ENCODE measurements around the gene ZGPAT. TPM values are rescaled to one million over a fixed set of nuclear protein-coding genes. Genes with fewer than 3 reads are reported as not detected.

Gene ZGPAT
- total and polyA plus RNA-seq, 2 of the 13 experiments (the other 11 are each of a cell fraction or from before 2014, with no cell fraction given), result 23.0 to 41.9 TPM

DNA sequence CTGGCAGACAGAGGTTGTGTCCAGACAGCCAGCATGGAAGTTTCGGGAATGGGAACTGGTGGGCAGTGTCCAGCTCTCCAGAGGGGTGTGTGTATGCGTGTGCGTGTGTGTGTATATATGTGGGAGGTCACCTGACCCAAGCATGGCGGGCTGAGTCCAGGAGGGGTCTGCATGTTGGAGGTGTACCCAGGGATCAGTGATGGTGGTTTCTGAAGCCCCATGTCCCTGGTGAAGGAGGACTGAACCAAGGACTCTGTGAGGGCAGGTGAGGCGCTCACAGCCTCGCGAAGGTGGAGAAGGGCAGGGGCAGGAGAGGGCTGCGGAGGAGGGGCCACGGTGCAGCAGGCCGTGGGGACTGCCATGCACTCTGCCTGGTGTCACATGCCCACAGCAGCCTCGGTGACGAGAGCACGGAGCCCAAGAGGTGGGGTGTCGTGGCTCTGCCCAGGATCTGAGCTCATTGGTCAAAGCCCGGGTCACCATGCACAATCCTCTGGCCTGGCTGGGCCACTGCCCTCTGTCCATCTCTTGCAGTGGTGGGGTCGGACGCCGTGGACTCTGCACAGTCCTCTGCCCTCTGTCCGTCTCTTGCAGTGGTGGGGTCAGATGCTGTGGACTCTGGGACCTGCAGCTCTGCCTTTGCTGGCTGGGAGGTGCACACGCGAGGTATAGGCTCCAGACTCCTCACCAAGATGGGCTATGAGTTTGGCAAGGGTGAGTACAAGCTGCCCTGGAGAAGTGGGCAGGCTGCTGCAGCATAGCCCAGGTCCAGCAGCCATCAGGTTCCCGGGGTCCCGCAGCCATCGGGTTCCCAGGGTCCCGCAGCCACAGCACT is 26.5 kb downstream of the ZGPAT start:
- peaks cover 33% of the 10 kb centered on the region for H3K79me2 ChIP-seq (ENCODE audit: insufficient read depth, low read length)
- peak overlapping the region in 1 of 3 experiments; percentile 32; a peak in 1 of 6 replicates for H3K4me3 ChIP-seq (replicated peaks in 1 of 3; ENCODE audit: insufficient read depth in 1 of 3, low read depth in 2 of 3, low read length in 3 of 3)
- H3K4me1 ChIP-seq (ENCODE audit: insufficient read depth, low read length), result peaks cover 40% of the 10 kb centered on the region
- in situ Hi-C loops (cut with HindIII; ENCODE audit: extremely low pct_ligation_motif_present, low pct_unique_long_range_greater_than_20kb), result no loop called here
- CTCF ChIA-PET (ENCODE audit: low intra/inter-chr PET ratio, low total read pairs), result no interaction called here
- DNase-seq (ENCODE audit: low spot score) (no peak), ATAC-seq (no peak; the same call in 2 of the 3 replicates), FAIRE-seq (peak; percentile 8)
- no peak overlapping the region for H3K9ac ChIP-seq (ENCODE audit: insufficient read depth, low read depth, low read length)
- BruUV-seq (replicated peaks), result no TSS peak
- peak overlapping the region; percentile 48; the same call in 1 of the 2 replicates for H3K4me2 ChIP-seq (ENCODE audit: low read depth, low read length)
- H4K20me1 ChIP-seq (ENCODE audit: insufficient read depth, low read length), result no peaks in the 10 kb centered on the region
- peaks cover 30 to 46% of the 10 kb centered on the region in 2 experiments for H3K36me3 ChIP-seq (replicated peaks in 1 of 2; ENCODE audit: control insufficient read depth in 1 of 2, insufficient read depth in 2 of 2, low read length in 2 of 2)
- POLR2A ChIA-PET, result interaction anchor here (2.7 to 7.3 kb wide), 3 partner anchors 10 to 130 kb away, joined by 9 to 190 read pairs (median 56); partner anchors contain the start of genes ARFRP1, TPD52L2 and ZGPAT
- H3K27ac ChIP-seq (ENCODE audit: extremely low read length, insufficient read depth, low read length), result peak overlapping the region; percentile 93
- 70% methylated on average over 24 of the region's 25 CpGs for WGBS (ENCODE audit: low lambda C conversion rate)
- no peaks in the 10 kb centered on the region for H3K9me3 ChIP-seq (ENCODE audit: low read length)
- intact Hi-C loops (cut with micrococcal nuclease; ENCODE audit: unreplicated experiment), result no loop called here
- no peak overlapping the region for H2AFZ ChIP-seq (ENCODE audit: low read length)
- no peaks in the 10 kb centered on the region for H3K27me3 ChIP-seq (ENCODE audit: control insufficient read depth in 1 of 2, insufficient read depth in 2 of 2, low read length in 2 of 2)
- TF ChIP-seq KLF13 (CRISPR knock-in tag; IDR thresholded peaks at IDR 0.05) (no peak), ZSCAN22 (CRISPR knock-in tag; IDR thresholded peaks at IDR 0.05) (peak; percentile 96), PITX1 (CRISPR knock-in tag; IDR thresholded peaks at IDR 0.05) (peak; percentile 41; the same call in 1 of the 2 replicates), POLR2AphosphoS5 (IDR thresholded peaks at IDR 0.05; ENCODE audit: low read depth, low read length) (peak; percentile 7; the same call in 1 of the 2 replicates), MAZ (IDR thresholded peaks at IDR 0.05; ENCODE audit: borderline replicate concordance, low read depth, low read length) (no peak), MAZ (CRISPR knock-in tag; IDR thresholded peaks at IDR 0.05; ENCODE audit: low read depth) (peak; percentile 51; the same call in 1 of the 2 replicates), SAP130 (CRISPR knock-in tag; IDR thresholded peaks at IDR 0.05; ENCODE audit: low read depth) (peak; percentile 42; the same call in 1 of the 2 replicates), NR2F6 (IDR thresholded peaks at IDR 0.05) (peak; percentile 81), NR2F6 (CRISPR knock-in tag; IDR thresholded peaks at IDR 0.05) (peak; percentile 50; the same call in 1 of the 2 replicates), NR2F2 (IDR thresholded peaks at IDR 0.05; ENCODE audit: borderline replicate concordance, low read depth) (peak; percentile 88), ZIK1 (CRISPR knock-in tag; IDR thresholded peaks at IDR 0.05; ENCODE audit: borderline replicate concordance, low read depth) (0 out of 2 replicates have a peak, but pooled peaks have one; percentile 29), ZNF296 (CRISPR knock-in tag; conservative IDR thresholded peaks at IDR 0.05) (peak; percentile 93), FOXA3 (CRISPR knock-in tag; IDR thresholded peaks at IDR 0.05) (no peak), RAD51 (IDR thresholded peaks at IDR 0.05; ENCODE audit: borderline replicate concordance) (no peak), ZNF260 (CRISPR knock-in tag; IDR thresholded peaks at IDR 0.05; ENCODE audit: borderline replicate concordance, low read depth) (no peak), ZNF563 (CRISPR knock-in tag; IDR thresholded peaks at IDR 0.05) (0 out of 2 replicates have a peak, but pooled peaks have one; percentile 6), ZNF746 (CRISPR knock-in tag; IDR thresholded peaks at IDR 0.05) (peak; percentile 27; the same call in 1 of the 2 replicates), LCORL (IDR thresholded peaks at IDR 0.05) (no peak), LCORL (CRISPR knock-in tag; IDR thresholded peaks at IDR 0.05) (peak; percentile 57; the same call in 1 of the 2 replicates), ZNF776 (CRISPR knock-in tag; IDR thresholded peaks at IDR 0.05) (no peak), ESRRA (CRISPR knock-in tag; IDR thresholded peaks at IDR 0.05; ENCODE audit: low read depth) (peak; percentile 97), YY1 (IDR thresholded peaks at IDR 0.05; ENCODE audit: insufficient read depth, insufficient replicate concordance, low read depth, low read length) (no peak), CENPX (CRISPR knock-in tag; IDR thresholded peaks at IDR 0.05) (no peak), JUND (CRISPR knock-in tag; IDR thresholded peaks at IDR 0.05) (peak; percentile 25; the same call in 1 of the 2 replicates)
- TF ChIP-seq, protein P1, sequence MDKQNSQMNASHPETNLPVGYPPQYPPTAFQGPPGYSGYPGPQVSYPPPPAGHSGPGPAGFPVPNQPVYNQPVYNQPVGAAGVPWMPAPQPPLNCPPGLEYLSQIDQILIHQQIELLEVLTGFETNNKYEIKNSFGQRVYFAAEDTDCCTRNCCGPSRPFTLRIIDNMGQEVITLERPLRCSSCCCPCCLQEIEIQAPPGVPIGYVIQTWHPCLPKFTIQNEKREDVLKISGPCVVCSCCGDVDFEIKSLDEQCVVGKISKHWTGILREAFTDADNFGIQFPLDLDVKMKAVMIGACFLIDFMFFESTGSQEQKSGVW (CRISPR knock-in tag; IDR thresholded peaks at IDR 0.05; ENCODE audit: borderline replicate concordance), result no peak
- TF ChIP-seq, protein P2, sequence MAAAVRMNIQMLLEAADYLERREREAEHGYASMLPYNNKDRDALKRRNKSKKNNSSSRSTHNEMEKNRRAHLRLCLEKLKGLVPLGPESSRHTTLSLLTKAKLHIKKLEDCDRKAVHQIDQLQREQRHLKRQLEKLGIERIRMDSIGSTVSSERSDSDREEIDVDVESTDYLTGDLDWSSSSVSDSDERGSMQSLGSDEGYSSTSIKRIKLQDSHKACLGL (CRISPR knock-in tag; IDR thresholded peaks at IDR 0.05), result no peak
